Common myeloid progenitor, CD34-positive (primary cell): ENCODE measurements around the gene ASIC1.

Experiments used
- CTCF ChIA-PET: fragments of 350-600 bp; sonication (Branson Sonifier 250); formaldehyde crosslinking; loops from one replicate; lab custom pipeline; 2021; ENCODE audit warnings: antibody characterized with exemption; lab: Charles Lee
- POLR2A ChIA-PET: fragments of 350-600 bp; sonication (Branson Sonifier 250); formaldehyde crosslinking; loops from one replicate; lab custom pipeline; 2021; ENCODE audit warnings: antibody characterized with exemption; lab: Charles Lee
- DNase-seq, 3 donors: peaks; one replicate each; pipeline versions ENCODE4 v3.0.0 to v3.0.0-alpha.2; 2013
- H3K27ac ChIP-seq, 2 experiments: 1 replicate in 1 of 2; 2 replicates in 1 of 2; pipeline ENCODE4 v1.7.0; 2013; ENCODE audit warnings: inconsistent platforms in 2 of 2, low read length in 2 of 2, mild to moderate bottlenecking in 2 of 2, low read depth in 1 of 2, moderate library complexity in 1 of 2; ENCODE audit not compliant: severe bottlenecking in 2 of 2, insufficient read depth in 1 of 2, poor library complexity in 1 of 2
- H3K27me3 ChIP-seq, 5 experiments: replicated peaks in 2 of 5; 1 replicate in 3 of 5; 2 replicates in 2 of 5; pipeline versions ENCODE4 v1.6.1 to v1.7.0; 2013; ENCODE audit warnings: low read length in 4 of 5, mild to moderate bottlenecking in 2 of 5, moderate library complexity in 2 of 5, inconsistent platforms in 1 of 5; ENCODE audit not compliant: insufficient read depth in 5 of 5, control insufficient read depth in 4 of 5
- H3K36me3 ChIP-seq, 4 experiments: 1 replicate in 2 of 4; 2 replicates in 2 of 4; pipeline versions ENCODE4 v1.6.1 to v1.7.0; 2013; ENCODE audit warnings: low read length in 3 of 4, control low read depth in 1 of 4, mild to moderate bottlenecking in 1 of 4; ENCODE audit not compliant: control insufficient read depth in 4 of 4, insufficient read depth in 4 of 4
- H3K4me1 ChIP-seq, 4 experiments: 1 replicate in 3 of 4; 2 replicates in 1 of 4; pipeline versions ENCODE4 v1.6.1 to v1.7.1; 2013; ENCODE audit warnings: low read length in 3 of 4, mild to moderate bottlenecking in 3 of 4, control low read depth in 1 of 4, inconsistent platforms in 1 of 4, moderate library complexity in 1 of 4; ENCODE audit not compliant: control insufficient read depth in 4 of 4, insufficient read depth in 4 of 4; ENCODE audit errors: control extremely low read depth in 1 of 4
- H3K4me3 ChIP-seq, 7 experiments: 1 replicate in 4 of 7; 2 replicates in 3 of 7; pipeline versions ENCODE4 v1.5.1 to v1.7.0; 2013; ENCODE audit warnings: mild to moderate bottlenecking in 7 of 7, low read length in 6 of 7, moderate library complexity in 6 of 7, inconsistent platforms in 2 of 7, low read depth in 2 of 7, control low read depth in 1 of 7; ENCODE audit not compliant: insufficient read depth in 4 of 7, control insufficient read depth in 1 of 7; ENCODE audit errors: extremely low read depth in 1 of 7
- H3K9me3 ChIP-seq, 5 experiments: 1 replicate in 4 of 5; 2 replicates in 1 of 5; pipeline versions ENCODE4 v1.6.1 to v1.7.1; 2013; ENCODE audit warnings: low read length in 4 of 5, mild to moderate bottlenecking in 2 of 5, inconsistent platforms in 1 of 5, low read depth in 1 of 5, moderate library complexity in 1 of 5; ENCODE audit not compliant: control insufficient read depth in 4 of 5, insufficient read depth in 2 of 5; ENCODE audit errors: control extremely low read depth in 1 of 5
- WGBS: methylation state at CpG from one replicate; pipeline ENCODE4 v1.1.5; 2013; ENCODE audit not compliant: insufficient coverage; 5-methylcytosine and 5-hydroxymethylcytosine counted together

Gene ASIC1

GRCh38 chr12:50102646-50103309, 45.4 kb downstream of the ASIC1 start:
- Histone ChIP-seq H3K4me3 (no peak overlapping the region), H3K4me1 (no peaks in the 10 kb centered on the region), H3K36me3 (peaks cover 1 to 36% (median 25%) of the 10 kb centered on the region in 4 experiments), H3K27ac (no peak overlapping the region), H3K27me3 (no peaks in the 10 kb centered on the region), H3K9me3 (no peaks in the 10 kb centered on the region)
- DNase-seq = no peak
- CTCF ChIA-PET = interaction anchor here (10.5 to 14.1 kb wide), 2 partner anchors 7 to 16 kb away, joined by 89 to 168 read pairs; partner anchors contain the start of genes COX14 and SMARCD1
- POLR2A ChIA-PET = interaction anchor here (0.6 to 1.1 kb wide), 3 partner anchors 9 to 918 kb away, joined by 3 read pairs; no protein-coding TSS in a partner anchor
- 100% methylated on average over 4 of the region's 8 CpGs for WGBS

- WGBS = 80% methylated on average over 2 of the region's 2 CpGs
- POLR2A ChIA-PET = interaction anchor here (1.1 kb wide), 2 partner anchors 9 to 13 kb away, joined by 3 read pairs; no protein-coding TSS in a partner anchor
- CTCF ChIA-PET = interaction anchor here (0.8 to 14.1 kb wide), 3 partner anchors 7 to 64 kb away, joined by 3 to 168 read pairs (median 89); partner anchors contain the start of genes CERS5, COX14 and SMARCD1
These were observed 46.0 kb downstream of the ASIC1 start for GRCh38 chr12:50103351-50103750.

GRCh38 chr12:50103767-50104321, 46.4 kb downstream of the ASIC1 start, which contains the start of gene GPD1:
Gene GPD1, plus strand, starts transcription at chr12:50104008. Its CDS starts 43 bp downstream, at chr12:50104051.
- Histone ChIP-seq H3K4me1 (no peaks in the 10 kb centered on the region), H3K9me3 (no peaks in the 10 kb centered on the region), H3K27ac (no peak within 1 kb of the TSS), H3K27me3 (no peaks in the 10 kb centered on the region), H3K36me3 (peaks cover 0 to 25% (median 15%) of the 10 kb centered on the region in 4 experiments), H3K4me3 (no peak within 1 kb of the TSS)
- DNase-seq = peak in 1 of 3 donors; percentile 24
- ChIA-PET CTCF (interaction anchor here (0.8 to 14.1 kb wide), 3 partner anchors 6 to 63 kb away, joined by 3 to 168 read pairs (median 89); partner anchors contain the start of genes CERS5, COX14 and SMARCD1), POLR2A (interaction anchor here (1.1 kb wide), 1 partner anchor 14 kb away, joined by 3 read pairs; no protein-coding TSS in a partner anchor)
- 66% methylated on average over 7 of the region's 13 CpGs for WGBS

More at GRCh38 chr12:50103351-50103750, 46.0 kb downstream of the ASIC1 start:
- no peak for DNase-seq
- Histone ChIP-seq H3K36me3 (peaks cover 0 to 30% (median 19%) of the 10 kb centered on the region in 4 experiments), H3K27me3 (no peaks in the 10 kb centered on the region), H3K27ac (no peak overlapping the region), H3K9me3 (no peaks in the 10 kb centered on the region), H3K4me1 (no peaks in the 10 kb centered on the region), H3K4me3 (no peak overlapping the region)

GRCh38 chr12:50104417-50105366, 47.3 kb downstream of the ASIC1 start:
- DNase-seq = no peak
- Histone ChIP-seq H3K9me3 (no peaks in the 10 kb centered on the region), H3K36me3 (peaks cover 0 to 17% (median 11%) of the 10 kb centered on the region in 4 experiments), H3K27me3 (no peaks in the 10 kb centered on the region), H3K27ac (no peak overlapping the region), H3K4me3 (no peak overlapping the region), H3K4me1 (no peaks in the 10 kb centered on the region)
- WGBS = 92% methylated on average over 11 of the region's 14 CpGs
- POLR2A ChIA-PET = interaction anchor here (0.5 kb wide), 1 partner anchor 13 kb away, joined by 3 read pairs; no protein-coding TSS in a partner anchor
- CTCF ChIA-PET = interaction anchor here (0.6 to 14.1 kb wide), 5 partner anchors 8 to 63 kb away, joined by 3 to 168 read pairs (median 4); partner anchors contain the start of genes CERS5 and SMARCD1

DNA sequence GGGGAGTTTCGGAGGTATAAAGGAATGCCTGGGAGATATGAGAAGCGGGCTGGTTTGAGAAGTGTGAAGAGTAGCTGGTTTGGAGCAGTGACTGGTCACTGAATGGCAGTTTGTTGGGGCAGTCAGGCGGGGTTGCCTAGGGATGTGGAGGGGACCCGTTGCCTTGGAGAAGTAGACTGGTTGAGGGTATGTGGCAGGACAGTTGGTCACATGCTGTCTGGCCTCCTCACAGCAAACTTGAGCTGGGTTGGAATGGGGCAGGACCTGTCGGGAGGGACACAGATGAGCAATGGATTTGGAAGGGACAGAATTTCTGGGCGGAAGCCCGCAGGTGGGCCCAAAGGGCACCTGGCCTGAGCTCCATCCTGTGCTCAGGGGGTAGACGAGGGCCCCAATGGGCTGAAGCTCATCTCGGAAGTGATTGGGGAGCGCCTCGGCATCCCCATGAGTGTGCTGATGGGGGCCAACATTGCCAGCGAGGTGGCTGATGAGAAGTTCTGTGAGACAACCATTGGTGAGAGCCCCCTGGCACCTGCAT, 48.6 kb downstream of the ASIC1 start:
- DNase-seq = no peak
- H3K27ac ChIP-seq = no peak overlapping the region
- peaks cover 0 to 9% (median 5%) of the 10 kb centered on the region in 4 experiments for H3K36me3 ChIP-seq
- no peaks in the 10 kb centered on the region for H3K9me3 ChIP-seq
- no peaks in the 10 kb centered on the region for H3K27me3 ChIP-seq
- H3K4me1 ChIP-seq = peaks cover 0 to 11% (median 4%) of the 10 kb centered on the region in 4 experiments
- WGBS = 100% methylated on average over 9 of the region's 12 CpGs
- H3K4me3 ChIP-seq = no peak overlapping the region
- ChIA-PET CTCF (interaction anchor here (1.8 to 14.1 kb wide), 3 partner anchors 7 to 20 kb away, joined by 6 to 168 read pairs (median 89); partner anchors contain the start of genes GPD1 and SMARCD1), POLR2A (no interaction called here)

DNA sequence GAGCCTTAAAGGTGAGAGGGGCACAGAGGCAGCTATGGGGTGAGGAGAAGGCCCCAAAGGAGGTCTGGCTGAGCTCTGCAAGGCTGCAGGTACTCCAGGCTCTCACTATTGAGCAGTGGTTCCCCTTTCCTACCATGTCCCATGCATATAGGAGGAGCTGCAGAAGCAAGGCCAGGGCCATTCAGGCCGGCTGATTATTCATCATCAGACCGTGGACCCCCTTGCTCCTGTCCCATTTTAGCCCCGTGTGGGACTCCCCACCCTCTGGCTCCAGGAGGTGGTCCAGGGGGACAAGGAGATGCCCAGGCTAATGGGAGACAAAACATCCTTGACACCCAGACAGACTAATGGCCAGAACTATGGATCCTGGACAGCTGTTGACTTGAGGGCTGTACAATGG, 49.5 kb downstream of the ASIC1 start:
- no peak for DNase-seq
- Histone ChIP-seq H3K4me3 (no peak overlapping the region), H3K9me3 (no peaks in the 10 kb centered on the region), H3K36me3 (peaks cover 0 to 4% (median under 1%) of the 10 kb centered on the region in 4 experiments), H3K4me1 (peaks cover 0 to 14% (median 8%) of the 10 kb centered on the region in 4 experiments), H3K27me3 (no peaks in the 10 kb centered on the region), H3K27ac (no peak overlapping the region)
- ChIA-PET POLR2A (no interaction called here), CTCF (interaction anchor here (1.0 to 14.1 kb wide), 5 partner anchors 8 to 60 kb away, joined by 3 to 168 read pairs (median 6); partner anchors contain the start of genes CERS5, GPD1 and SMARCD1)
- WGBS = 100% methylated on average over 3 of the region's 3 CpGs
